Esophagus muscularis mucosa (tissue), 3 donors: ENCODE measurements around the gene GARRE1.

Experiments used
- CTCF ChIP-seq, 3 experiments: fragments of 200-600 bp in 2 of 3; fragments of 450-650 bp in 1 of 3; sonication (generic) in 2 of 3; IDR thresholded peaks; one replicate each; pipeline ENCODE4 v1.5.1; 2017 to 2019; ENCODE audit warnings: antibody characterized with exemption in 3 of 3, mild to moderate bottlenecking in 2 of 3, moderate library complexity in 1 of 3
- POLR2A ChIP-seq: fragments of 450-650 bp; IDR thresholded peaks from one replicate; pipeline ENCODE4 v1.6.1; 2017; ENCODE audit warnings: antibody characterized with exemption, moderate library complexity, mild to moderate bottlenecking, low read depth
- POLR2AphosphoS5 ChIP-seq, 2 donors: sonication (generic); formaldehyde crosslinking; IDR thresholded peaks; one replicate each; pipeline ENCODE4 v1.6.1; 2017; ENCODE audit warnings: antibody characterized with exemption in 2 of 2

GRCh38 chr19:34241513-34242337 lies 12.6 kb upstream of the GARRE1 start:
- TF ChIP-seq CTCF (IDR thresholded peaks at IDR 0.05) (no peak), POLR2A (no peak), POLR2AphosphoS5 (IDR thresholded peaks at IDR 0.05) (no peak)
